Endothelial cell of umbilical vein (primary cell): Measurements from ENCODE around the gene KRTAP29-1. TPM values are rescaled to one million over a fixed set of nuclear protein-coding genes. Genes with fewer than 3 reads are reported as not detected.

Experiments used
- BruUV-seq: library from RNA; stranded (reverse); fragments of 400-500 nt; replicated peaks from 2 replicates; lab custom pipeline; 2021; lab: Mats Ljungman, UMichigan
- CTCF ChIA-PET: fragments of 300-600, 350-600 bp; sonication (Branson Sonifier 250); formaldehyde crosslinking; loops from one replicate; lab custom pipeline; 2021; ENCODE audit warnings: antibody characterized with exemption, inconsistent platforms; lab: Charles Lee
- POLR2A ChIA-PET: fragments of 300-600, 350-600 bp; sonication (Branson Sonifier 250); formaldehyde crosslinking; loops from one replicate; lab custom pipeline; 2021; ENCODE audit warnings: antibody characterized with exemption, inconsistent platforms; lab: Charles Lee
- DNase-seq: peaks from one replicate; pipeline ENCODE4 v3.0.0-alpha.2; 2011; ENCODE audit warnings: low read depth, low spot score
- FAIRE-seq: peaks from 2 replicates; lab custom pipeline; 2011; peaks lifted over from hg19 to GRCh38; lab: Jason Lieb, UNC
- H2AFZ ChIP-seq: 2 replicates; pipeline ENCODE4 v1.6.0; 2012; ENCODE audit warnings: low read depth, low read length, control low read depth, inconsistent platforms
- H3K27ac ChIP-seq: 2 replicates; pipeline ENCODE4 v1.5.1; 2011; ENCODE audit warnings: low read depth, mild to moderate bottlenecking, control low read depth, low read length, moderate library complexity; ENCODE audit not compliant: insufficient read depth
- H3K27me3 ChIP-seq, 2 experiments: 2 replicates each; pipeline versions ENCODE4 v1.6.0 to v1.6.1; 2011; ENCODE audit warnings: low read length in 2 of 2, mixed read lengths in 1 of 2; ENCODE audit not compliant: control insufficient read depth in 2 of 2, insufficient read depth in 2 of 2
- H3K36me3 ChIP-seq, 2 experiments: 2 replicates in 1 of 2; 3 replicates in 1 of 2; pipeline ENCODE4 v1.5.1; 2011; ENCODE audit warnings: low read length in 2 of 2, mild to moderate bottlenecking in 1 of 2, moderate library complexity in 1 of 2; ENCODE audit not compliant: control insufficient read depth in 2 of 2, insufficient read depth in 2 of 2; ENCODE audit errors: extremely low read depth in 1 of 2
- H3K4me1 ChIP-seq: 3 replicates; pipeline ENCODE4 v1.5.1; 2011; ENCODE audit warnings: mild to moderate bottlenecking, low read length; ENCODE audit not compliant: control insufficient read depth, insufficient read depth; ENCODE audit errors: extremely low read depth
- H3K4me2 ChIP-seq: 2 replicates; pipeline ENCODE4 v1.6.1; 2011; ENCODE audit warnings: low read length, control low read depth, mixed read lengths; ENCODE audit not compliant: insufficient read depth
- H3K4me3 ChIP-seq, 3 experiments: fragments of 200-600 bp in 1 of 3; sonication (generic), shearing (Covaris generic) in 1 of 3; replicated peaks in 1 of 3; 2 replicates each; pipeline ENCODE4 v1.5.1; 2011 to 2016; ENCODE audit warnings: control low read depth in 3 of 3, low read length in 3 of 3, mild to moderate bottlenecking in 2 of 3, inconsistent platforms in 1 of 3, low read depth in 1 of 3, moderate library complexity in 1 of 3; ENCODE audit not compliant: insufficient read depth in 1 of 3
- H3K79me2 ChIP-seq: 2 replicates; pipeline ENCODE4 v1.6.0; 2012; ENCODE audit warnings: low read length, inconsistent platforms; ENCODE audit not compliant: control insufficient read depth, insufficient read depth
- H3K9ac ChIP-seq: replicated peaks from 2 replicates; pipeline ENCODE3; 2011; ENCODE audit warnings: low read length, control low read depth; ENCODE audit not compliant: insufficient read depth; ENCODE audit errors: extremely low read depth
- H3K9me1 ChIP-seq: replicated peaks from 3 replicates; pipeline ENCODE4 v1.6.0; 2011; ENCODE audit warnings: mild to moderate bottlenecking, low read length; ENCODE audit not compliant: control insufficient read depth, insufficient read depth; ENCODE audit errors: extremely low read depth
- H3K9me3 ChIP-seq: replicated peaks from 2 replicates; pipeline ENCODE4 v1.5.1; 2012; ENCODE audit warnings: low read length, inconsistent platforms; ENCODE audit not compliant: control insufficient read depth, insufficient read depth
- H4K20me1 ChIP-seq: replicated peaks from 2 replicates; pipeline ENCODE3; 2011; ENCODE audit warnings: mild to moderate bottlenecking, low read length; ENCODE audit not compliant: control insufficient read depth, insufficient read depth; ENCODE audit errors: extremely low read depth
- EZH2 ChIP-seq: IDR thresholded peaks from 2 replicates; pipeline ENCODE4 v1.6.1; 2012; ENCODE audit warnings: borderline replicate concordance, low read depth, mild to moderate bottlenecking, moderate library complexity, low read length, inconsistent platforms; ENCODE audit not compliant: severe bottlenecking
- FOS ChIP-seq: IDR thresholded peaks from 2 replicates; pipeline ENCODE4 v1.6.1; 2011; ENCODE audit warnings: mild to moderate bottlenecking, low read length, moderate library complexity, borderline replicate concordance; ENCODE audit not compliant: insufficient read depth
- JUN ChIP-seq: IDR thresholded peaks from 2 replicates; pipeline ENCODE4 v1.6.1; 2011; ENCODE audit warnings: borderline replicate concordance, low read depth; ENCODE audit not compliant: insufficient read length, insufficient read depth
- POLR2A ChIP-seq: IDR thresholded peaks from 2 replicates; pipeline ENCODE4 v1.6.1; 2012; ENCODE audit warnings: low read depth, mild to moderate bottlenecking, control low read depth, low read length
- POLR2AphosphoS5 ChIP-seq: IDR thresholded peaks from 2 replicates; pipeline ENCODE4 v1.6.1; 2012; ENCODE audit warnings: low read depth, mild to moderate bottlenecking, control low read depth, low read length, moderate library complexity; ENCODE audit not compliant: insufficient read depth
- dilution Hi-C: fragments of 300-500 bp; cut with MboI; formaldehyde crosslinking; loops from one replicate; pipeline ENCODE4 v1.15.0; 2019; ENCODE audit warnings: low sequenced_read_pairs; ENCODE audit not compliant: extremely low pct_ligation_motif_present
- intact Hi-C: fragments of 100-400 bp; cut with micrococcal nuclease; formaldehyde crosslinking; loops from one replicate; pipeline ENCODE4 v1.10.0; 2022
- polyA plus RNA-seq, 4 experiments: library from polyadenylated mRNA; depleted of rRNA in 3 of 4; stranded (reverse) in 3 of 4; unstranded in 1 of 4; fragments of >200 nt; gene quantifications; 2 replicates each; pipeline versions ENCODE4 v1.2.1 to v1.2.3, GENCODE V29; 2011 to 2012; ENCODE audit warnings: missing spikeins in 1 of 4
- total RNA-seq: library from RNA; stranded (reverse); gene quantifications from 2 replicates; pipeline ENCODE4 v1.2.3, GENCODE V29; 2021
- TF ChIP-seq, protein P1 (sequence below), 2 donors: IDR thresholded peaks; 1 replicate in 1 of 2; 2 replicates in 1 of 2; pipeline ENCODE4 v1.5.1; 2011; ENCODE audit warnings: low read length in 2 of 2, mild to moderate bottlenecking in 2 of 2, moderate library complexity in 2 of 2, control low read depth in 1 of 2, inconsistent platforms in 1 of 2, low read depth in 1 of 2; ENCODE audit not compliant: insufficient read depth in 1 of 2; ENCODE audit errors: extremely low read depth in 1 of 2

Gene KRTAP29-1
- total and polyA plus RNA-seq, 2 donors (not counting 3 experiments of a cell fraction or from before 2014, with no cell fraction given) = not detected

DNA sequence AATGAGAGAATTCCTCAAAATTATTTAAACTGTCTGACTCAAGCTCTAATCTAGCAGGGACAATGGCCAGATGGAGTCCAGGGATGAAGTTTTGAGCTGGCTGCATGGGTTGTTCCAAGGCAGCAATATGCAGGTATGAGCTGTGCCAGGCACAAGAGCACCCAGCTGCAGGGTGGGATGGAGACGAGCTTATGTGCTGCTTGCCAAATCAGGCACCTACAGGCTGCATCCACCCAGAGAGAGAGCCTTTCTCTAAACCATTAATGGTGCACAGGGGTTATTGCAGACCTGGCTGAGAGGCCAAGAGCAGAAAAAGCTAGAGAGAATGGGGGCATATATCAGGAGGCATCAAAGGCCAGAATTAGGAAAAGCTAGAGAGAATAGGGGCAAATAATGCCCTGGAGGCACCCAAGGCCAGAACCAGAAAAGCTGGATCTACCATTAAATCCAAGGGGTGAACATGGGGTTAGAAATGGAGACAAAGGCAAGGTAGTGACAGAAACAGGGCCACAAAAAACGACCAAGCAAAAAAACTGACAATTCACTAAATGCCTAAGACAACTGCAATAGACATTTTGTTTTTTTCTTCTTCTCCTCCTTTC is 37.0 kb upstream of the KRTAP29-1 start:
- POLR2A ChIA-PET = no interaction called here
- H3K9ac ChIP-seq = no peak overlapping the region

DNA sequence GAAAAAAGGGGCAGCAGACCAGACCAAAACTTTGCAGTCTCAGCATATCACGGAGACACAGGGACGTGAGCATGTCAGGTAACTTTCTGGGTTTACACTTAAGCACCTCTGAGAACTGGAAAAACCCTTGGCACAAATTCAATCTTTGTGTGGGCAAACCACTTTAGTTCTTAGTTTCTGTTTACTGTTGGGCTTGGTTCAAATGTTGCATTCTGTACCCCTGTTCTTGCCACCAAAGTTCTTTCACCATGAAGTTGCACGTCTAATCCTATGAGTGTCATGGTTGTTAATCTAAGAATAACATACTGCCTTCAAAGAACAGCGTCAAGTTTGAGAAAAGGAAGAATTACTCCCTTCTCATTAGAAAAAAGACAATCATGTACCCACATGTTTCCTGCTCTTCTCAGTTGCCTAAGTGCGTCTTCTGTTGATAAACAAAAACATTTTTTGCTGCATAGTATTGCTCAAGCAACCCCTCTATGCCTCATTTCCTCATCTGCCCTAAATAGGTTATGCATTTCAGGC is 36.4 kb upstream of the KRTAP29-1 start:
- no peak for TF ChIP-seq POLR2A
- TF ChIP-seq POLR2AphosphoS5 = no peak
- TF ChIP-seq EZH2 = no peak
- no peak for TF ChIP-seq JUN
- no peak for TF ChIP-seq FOS
- TF ChIP-seq, protein P1, sequence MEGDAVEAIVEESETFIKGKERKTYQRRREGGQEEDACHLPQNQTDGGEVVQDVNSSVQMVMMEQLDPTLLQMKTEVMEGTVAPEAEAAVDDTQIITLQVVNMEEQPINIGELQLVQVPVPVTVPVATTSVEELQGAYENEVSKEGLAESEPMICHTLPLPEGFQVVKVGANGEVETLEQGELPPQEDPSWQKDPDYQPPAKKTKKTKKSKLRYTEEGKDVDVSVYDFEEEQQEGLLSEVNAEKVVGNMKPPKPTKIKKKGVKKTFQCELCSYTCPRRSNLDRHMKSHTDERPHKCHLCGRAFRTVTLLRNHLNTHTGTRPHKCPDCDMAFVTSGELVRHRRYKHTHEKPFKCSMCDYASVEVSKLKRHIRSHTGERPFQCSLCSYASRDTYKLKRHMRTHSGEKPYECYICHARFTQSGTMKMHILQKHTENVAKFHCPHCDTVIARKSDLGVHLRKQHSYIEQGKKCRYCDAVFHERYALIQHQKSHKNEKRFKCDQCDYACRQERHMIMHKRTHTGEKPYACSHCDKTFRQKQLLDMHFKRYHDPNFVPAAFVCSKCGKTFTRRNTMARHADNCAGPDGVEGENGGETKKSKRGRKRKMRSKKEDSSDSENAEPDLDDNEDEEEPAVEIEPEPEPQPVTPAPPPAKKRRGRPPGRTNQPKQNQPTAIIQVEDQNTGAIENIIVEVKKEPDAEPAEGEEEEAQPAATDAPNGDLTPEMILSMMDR (IDR thresholded peaks at IDR 0.05; ENCODE audit: extremely low read depth in 1 of 2, insufficient read depth in 1 of 2, low read depth in 1 of 2, low read length in 2 of 2) = no peak
- no peak overlapping the region for H3K4me2 ChIP-seq
- no peaks in the 10 kb centered on the region for H3K9me1 ChIP-seq
- no peak overlapping the region for H2AFZ ChIP-seq
- no TSS peak for BruUV-seq
- dilution Hi-C loops (no loop called here), intact Hi-C loops (no loop called here)
- H3K27ac ChIP-seq = no peak overlapping the region
- H3K36me3 ChIP-seq = no peaks in the 10 kb centered on the region
- CTCF ChIA-PET = interaction anchor here (0.9 to 1.0 kb wide), 2 partner anchors 9 to 79 kb away, joined by 3 read pairs; no protein-coding TSS in a partner anchor
- no peaks in the 10 kb centered on the region for H3K9me3 ChIP-seq
- FAIRE-seq (no peak), DNase-seq (no peak)
- H3K4me1 ChIP-seq = no peaks in the 10 kb centered on the region
- POLR2A ChIA-PET = no interaction called here
- H3K79me2 ChIP-seq = no peaks in the 10 kb centered on the region
- no peak overlapping the region for H3K4me3 ChIP-seq
- no peaks in the 10 kb centered on the region for H4K20me1 ChIP-seq
- H3K9ac ChIP-seq = no peak overlapping the region
- H3K27me3 ChIP-seq = no peaks in the 10 kb centered on the region

More for the DNA sequence above, 37.0 kb upstream of the KRTAP29-1 start:
- no peak overlapping the region for H2AFZ ChIP-seq
- no peaks in the 10 kb centered on the region for H3K27me3 ChIP-seq
- intact Hi-C loops = no loop called here
- H3K36me3 ChIP-seq = no peaks in the 10 kb centered on the region
- H3K4me3 ChIP-seq = no peak overlapping the region
- H3K9me3 ChIP-seq = no peaks in the 10 kb centered on the region
- no peak for DNase-seq
- H3K27ac ChIP-seq = no peak overlapping the region
- dilution Hi-C loops = no loop called here
- FAIRE-seq = no peak
- no peaks in the 10 kb centered on the region for H3K9me1 ChIP-seq
- H3K79me2 ChIP-seq = no peaks in the 10 kb centered on the region
- H4K20me1 ChIP-seq = no peaks in the 10 kb centered on the region
- no peaks in the 10 kb centered on the region for H3K4me1 ChIP-seq
- no TSS peak for BruUV-seq
- no peak overlapping the region for H3K4me2 ChIP-seq
- CTCF ChIA-PET = interaction anchor here (0.6 to 0.9 kb wide), 2 partner anchors 78 to 210 kb away, joined by 3 read pairs; no protein-coding TSS in a partner anchor
- no peak for TF ChIP-seq FOS
